ENCODE results near the gene UBE2J1.

The UBE2J1 gene

GRCh38 chr6:89356642-89357170, 4.2 kb upstream of the UBE2J1 start:
- H3K4me3 ChIP-seq (replicated peaks in 1 of 2; ENCODE audit: low read depth in 2 of 2, low read length in 2 of 2) = no peak overlapping the region
- TF ChIP-seq CTCF (IDR thresholded peaks at IDR 0.05; ENCODE audit: low read depth, low read length) = no peak
- DNase-seq (ENCODE audit: low read depth in 2 of 2) = no peak

- H3K4me3 ChIP-seq (replicated peaks in 1 of 2; ENCODE audit: low read depth in 2 of 2, low read length in 2 of 2) = no peak overlapping the region
- no peak for DNase-seq (ENCODE audit: low read depth in 2 of 2)
- no peak for TF ChIP-seq CTCF (IDR thresholded peaks at IDR 0.05; ENCODE audit: low read depth, low read length)
These were observed 3.1 kb upstream of the UBE2J1 start for GRCh38 chr6:89355511-89356194.

GRCh38 chr6:89353702-89354392, 1.3 kb upstream of the UBE2J1 start:
- H3K4me3 ChIP-seq (replicated peaks in 1 of 2; ENCODE audit: low read depth in 2 of 2, low read length in 2 of 2) = no peak overlapping the region
- no peak for DNase-seq (ENCODE audit: low read depth in 2 of 2)
- TF ChIP-seq CTCF (IDR thresholded peaks at IDR 0.05; ENCODE audit: low read depth, low read length) = no peak

- TF ChIP-seq CTCF (IDR thresholded peaks at IDR 0.05; ENCODE audit: low read depth, low read length) = no peak
- peak overlapping the region; percentile 46 to 82 for H3K4me3 ChIP-seq (replicated peaks in 1 of 2; ENCODE audit: low read depth in 2 of 2, low read length in 2 of 2)
- DNase-seq (ENCODE audit: low read depth in 2 of 2) = no peak
These were observed 615 bp upstream of the UBE2J1 start for GRCh38 chr6:89353118-89353556.

- DNase-seq (ENCODE audit: low read depth in 2 of 2) = peak; percentile 4 to 20
- peak overlapping the region; percentile 65 to 82 for H3K4me3 ChIP-seq (replicated peaks in 1 of 2; ENCODE audit: low read depth in 2 of 2, low read length in 2 of 2)
These were observed 748 bp downstream of the UBE2J1 start for GRCh38 chr6:89351671-89352277.

More at GRCh38 chr6:89351671-89352277, 748 bp downstream of the UBE2J1 start:
- no peak for TF ChIP-seq CTCF (IDR thresholded peaks at IDR 0.05; ENCODE audit: low read depth, low read length)

All from cardiac fibroblast (primary cell).